PC-9 (cell line): ENCODE data around the gene NPAP1. TPM values are rescaled to one million over a fixed set of nuclear protein-coding genes. Genes with fewer than 3 reads are reported as not detected.

Experiments
- BruUV-seq: library from RNA; stranded (reverse); fragments of 400-500 nt; replicated peaks from 2 replicates; lab custom pipeline; 2021; lab: Mats Ljungman, UMichigan
- CTCF ChIA-PET: fragments of 300-600 bp; sonication (Branson Sonifier 250); formaldehyde crosslinking; loops from one replicate; lab custom pipeline; 2022; ENCODE audit warnings: antibody characterized with exemption; lab: Charles Lee
- POLR2A ChIA-PET: fragments of 300-600 bp; sonication (Branson Sonifier 250); formaldehyde crosslinking; loops from one replicate; lab custom pipeline; 2022; ENCODE audit warnings: antibody characterized with exemption; ENCODE audit not compliant: unreplicated experiment; lab: Charles Lee
- DNase-seq, 2 experiments: peaks; one replicate each; pipeline versions ENCODE4 v3.0.0 to v3.0.0-alpha.2; 2015 to 2022; ENCODE audit warnings: mixed read lengths in 1 of 2
- H2AFZ ChIP-seq: fragments of 200-600 bp; sonication (generic); 2 replicates; pipeline ENCODE4 v1.8.1; 2017; ENCODE audit warnings: antibody characterized with exemption
- H3F3A ChIP-seq: fragments of 200-600 bp; sonication (generic); 2 replicates; pipeline ENCODE4 v1.8.1; 2017; ENCODE audit warnings: antibody characterized with exemption, mild to moderate bottlenecking, low read depth; ENCODE audit not compliant: insufficient read depth
- H3K27ac ChIP-seq: fragments of 200-600 bp; sonication (generic); 2 replicates; pipeline ENCODE4 v1.6.1; 2016; ENCODE audit warnings: mixed run types
- H3K27me3 ChIP-seq: fragments of 200-600 bp; sonication (generic); 2 replicates; pipeline ENCODE4 v1.6.1; 2016; ENCODE audit warnings: low read depth, mixed run types; ENCODE audit not compliant: insufficient read depth
- H3K36me3 ChIP-seq: fragments of 200-600 bp; sonication (generic); 2 replicates; pipeline ENCODE4 v1.6.1; 2016; ENCODE audit warnings: low read depth, mixed run types
- H3K4me1 ChIP-seq: fragments of 200-600 bp; sonication (generic); replicated peaks from 2 replicates; pipeline ENCODE4 v1.6.1; 2016; ENCODE audit warnings: mixed run types; ENCODE audit not compliant: insufficient read depth
- H3K4me2 ChIP-seq: fragments of 200-600 bp; sonication (generic); 2 replicates; pipeline ENCODE4 v1.6.1; 2017; ENCODE audit warnings: mixed run types
- H3K4me3 ChIP-seq: fragments of 200-600 bp; sonication (generic); 2 replicates; pipeline ENCODE4 v1.6.1; 2016; ENCODE audit warnings: mixed run types
- H3K79me2 ChIP-seq: fragments of 200-600 bp; sonication (generic); 2 replicates; pipeline ENCODE4 v1.6.1; 2017; ENCODE audit warnings: low read depth, mixed run types
- H3K9me2 ChIP-seq: fragments of 200-600 bp; sonication (generic); 2 replicates; pipeline ENCODE4 v1.8.1; 2017; ENCODE audit warnings: mild to moderate bottlenecking; ENCODE audit not compliant: insufficient read depth
- H3K9me3 ChIP-seq: fragments of 200-600 bp; sonication (generic); 2 replicates; pipeline ENCODE4 v1.8.1; 2016; ENCODE audit warnings: low read depth; ENCODE audit not compliant: insufficient read depth
- H4K20me1 ChIP-seq: fragments of 200-600 bp; sonication (generic); 2 replicates; pipeline ENCODE4 v1.8.1; 2017; ENCODE audit not compliant: insufficient read depth
- EZH2 ChIP-seq: fragments of 200-600 bp; sonication (generic); IDR thresholded peaks from 2 replicates; pipeline ENCODE4 v1.8.0; 2017; ENCODE audit warnings: antibody characterized with exemption, low read depth
- intact Hi-C: fragments of 100-400 bp; cut with micrococcal nuclease; formaldehyde crosslinking; loops from one replicate; pipeline ENCODE4 v1.10.0; 2022; ENCODE audit not compliant: unreplicated experiment
- total RNA-seq: library from RNA; stranded (reverse); gene quantifications from 2 replicates; pipeline ENCODE4 v1.2.3, GENCODE V29; 2021
- TF ChIP-seq, protein P1 (sequence below): fragments of 200-600 bp; sonication (generic); conservative IDR thresholded peaks from 2 replicates; pipeline ENCODE4 v1.6.1; 2017; ENCODE audit warnings: mixed run types, antibody characterized with exemption, mild to moderate bottlenecking, moderate library complexity

Gene NPAP1
- total RNA-seq, 1 experiment from 2014 or later = not detected

DNA sequence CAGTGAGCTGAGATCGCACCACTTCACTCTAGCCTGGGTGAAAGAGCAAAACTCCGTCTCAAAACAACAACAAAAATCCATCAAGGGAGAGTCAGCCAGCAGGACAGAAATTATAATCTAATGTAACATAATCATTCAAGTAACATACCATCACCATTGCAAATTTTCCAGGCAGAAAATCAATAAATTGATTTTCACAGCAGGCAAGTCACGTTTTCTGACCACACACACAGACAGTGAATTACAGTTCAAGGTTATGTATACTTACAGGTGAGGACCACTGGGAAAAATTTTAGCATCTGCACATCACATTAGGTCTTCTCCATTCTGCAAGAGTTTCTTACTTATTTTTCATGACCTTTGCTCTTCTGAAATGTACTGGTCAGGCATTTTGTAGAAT, 29.9 kb upstream of the NPAP1 start:
- H3K9me2 ChIP-seq = no peaks in the 10 kb centered on the region
- no peaks in the 10 kb centered on the region for H3K27me3 ChIP-seq
- H3K4me1 ChIP-seq = no peaks in the 10 kb centered on the region
- H3K4me2 ChIP-seq = no peak overlapping the region
- DNase-seq = no peak
- no peaks in the 10 kb centered on the region for H3K79me2 ChIP-seq
- H3K36me3 ChIP-seq = no peaks in the 10 kb centered on the region
- H4K20me1 ChIP-seq = no peaks in the 10 kb centered on the region
- no peaks in the 10 kb centered on the region for H3F3A ChIP-seq
- no peak overlapping the region for H3K4me3 ChIP-seq
- intact Hi-C loops = no loop called here
- H2AFZ ChIP-seq = no peak overlapping the region
- CTCF ChIA-PET = no interaction called here
- TF ChIP-seq, protein P1, sequence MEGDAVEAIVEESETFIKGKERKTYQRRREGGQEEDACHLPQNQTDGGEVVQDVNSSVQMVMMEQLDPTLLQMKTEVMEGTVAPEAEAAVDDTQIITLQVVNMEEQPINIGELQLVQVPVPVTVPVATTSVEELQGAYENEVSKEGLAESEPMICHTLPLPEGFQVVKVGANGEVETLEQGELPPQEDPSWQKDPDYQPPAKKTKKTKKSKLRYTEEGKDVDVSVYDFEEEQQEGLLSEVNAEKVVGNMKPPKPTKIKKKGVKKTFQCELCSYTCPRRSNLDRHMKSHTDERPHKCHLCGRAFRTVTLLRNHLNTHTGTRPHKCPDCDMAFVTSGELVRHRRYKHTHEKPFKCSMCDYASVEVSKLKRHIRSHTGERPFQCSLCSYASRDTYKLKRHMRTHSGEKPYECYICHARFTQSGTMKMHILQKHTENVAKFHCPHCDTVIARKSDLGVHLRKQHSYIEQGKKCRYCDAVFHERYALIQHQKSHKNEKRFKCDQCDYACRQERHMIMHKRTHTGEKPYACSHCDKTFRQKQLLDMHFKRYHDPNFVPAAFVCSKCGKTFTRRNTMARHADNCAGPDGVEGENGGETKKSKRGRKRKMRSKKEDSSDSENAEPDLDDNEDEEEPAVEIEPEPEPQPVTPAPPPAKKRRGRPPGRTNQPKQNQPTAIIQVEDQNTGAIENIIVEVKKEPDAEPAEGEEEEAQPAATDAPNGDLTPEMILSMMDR = no peak
- TF ChIP-seq EZH2 = no peak
- POLR2A ChIA-PET = no interaction called here
- H3K27ac ChIP-seq = no peak overlapping the region
- no peaks in the 10 kb centered on the region for H3K9me3 ChIP-seq
- no TSS peak for BruUV-seq

DNA sequence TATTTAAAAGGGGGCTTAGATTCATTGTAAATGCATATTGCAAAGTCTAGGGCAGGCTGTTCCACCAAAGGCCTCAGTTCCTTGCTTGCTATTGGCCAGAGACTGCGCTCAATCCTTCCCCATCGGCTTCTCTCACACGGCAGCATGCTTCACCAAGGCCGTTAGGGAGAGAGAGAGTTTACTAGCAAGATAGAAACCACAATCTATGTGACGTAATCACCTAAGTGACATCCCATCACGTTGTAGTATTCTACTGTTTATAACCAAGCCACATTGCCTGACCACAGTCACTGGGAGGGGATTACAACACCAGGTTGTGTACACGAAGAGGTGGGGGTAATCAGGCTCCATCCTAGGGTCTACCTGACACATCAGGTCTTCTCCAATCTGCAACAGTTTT, 16.0 kb upstream of the NPAP1 start:
- no peaks in the 10 kb centered on the region for H3K27me3 ChIP-seq
- no peaks in the 10 kb centered on the region for H3K36me3 ChIP-seq
- no peak overlapping the region for H3K4me3 ChIP-seq
- H3K79me2 ChIP-seq = no peaks in the 10 kb centered on the region
- intact Hi-C loops = no loop called here
- no peaks in the 10 kb centered on the region for H3K4me1 ChIP-seq
- H2AFZ ChIP-seq = no peak overlapping the region
- ChIA-PET POLR2A (no interaction called here), CTCF (no interaction called here)
- no peaks in the 10 kb centered on the region for H3K9me2 ChIP-seq
- H3K9me3 ChIP-seq = no peaks in the 10 kb centered on the region
- no peaks in the 10 kb centered on the region for H4K20me1 ChIP-seq
- no TSS peak for BruUV-seq
- no peak overlapping the region for H3K27ac ChIP-seq
- H3K4me2 ChIP-seq = no peak overlapping the region
- TF ChIP-seq, protein P1 = no peak
- no peak for TF ChIP-seq EZH2
- no peak for DNase-seq
- no peaks in the 10 kb centered on the region for H3F3A ChIP-seq

DNA sequence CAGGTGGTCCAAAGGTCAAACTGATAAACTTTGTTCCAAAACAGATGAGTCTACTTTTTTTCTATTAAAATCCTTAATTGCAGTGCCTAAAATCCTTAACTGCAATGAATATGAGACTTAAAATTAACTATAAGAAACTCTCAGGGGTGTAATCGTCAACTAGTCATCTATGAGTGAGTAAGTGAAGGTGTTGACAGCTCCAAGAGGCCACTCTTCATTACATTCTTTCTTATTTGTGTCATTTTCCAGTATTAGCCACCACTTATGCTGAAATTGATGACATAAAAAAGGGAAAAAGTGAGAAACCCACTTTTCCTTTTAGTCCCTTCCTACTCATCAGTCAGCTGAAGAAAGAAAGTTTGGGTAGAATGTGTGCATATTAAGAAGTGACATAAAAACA, 12.6 kb upstream of the NPAP1 start:
- Histone ChIP-seq H3K36me3 (no peaks in the 10 kb centered on the region), H3F3A (no peaks in the 10 kb centered on the region), H4K20me1 (no peaks in the 10 kb centered on the region), H3K79me2 (no peaks in the 10 kb centered on the region), H3K27ac (no peak overlapping the region), H3K4me3 (no peak overlapping the region), H3K4me1 (no peaks in the 10 kb centered on the region), H3K27me3 (no peaks in the 10 kb centered on the region), H2AFZ (no peak overlapping the region), H3K9me3 (no peaks in the 10 kb centered on the region), H3K9me2 (no peaks in the 10 kb centered on the region), H3K4me2 (no peak overlapping the region)
- intact Hi-C loops = no loop called here
- TF ChIP-seq, protein P1 = no peak
- TF ChIP-seq EZH2 = no peak
- CTCF ChIA-PET = no interaction called here
- BruUV-seq = no TSS peak
- DNase-seq = no peak
- POLR2A ChIA-PET = no interaction called here
